HG03558 (cell line): Measurements from ENCODE around the gene ARPP21.

ENCODE experiments used
- ATAC-seq: cut with Tn5 transposase; IDR thresholded peaks from one replicate; pipeline ENCODE4 v1.9.1; 2021; ENCODE audit warnings: moderate number of reproducible peaks; ENCODE audit not compliant: unreplicated experiment; ENCODE audit errors: extremely low read depth

Gene ARPP21

GRCh38 chr3:35640190-35641165 lies 1.2 kb downstream of the ARPP21 start:
- ATAC-seq, result no peak

- no peak for ATAC-seq
Observed at GRCh38 chr3:35641331-35641730, 2.0 kb downstream of the ARPP21 start.

- no peak for ATAC-seq
Observed at GRCh38 chr3:35641920-35642527, 2.7 kb downstream of the ARPP21 start.

- no peak for ATAC-seq
Observed at GRCh38 chr3:35643495-35643894, 4.2 kb downstream of the ARPP21 start.

GRCh38 chr3:35644451-35644850 lies 5.1 kb downstream of the ARPP21 start:
- no peak for ATAC-seq

- no peak for ATAC-seq
Observed at GRCh38 chr3:35645189-35645588, 5.9 kb downstream of the ARPP21 start.

GRCh38 chr3:35646081-35646480 lies 6.8 kb downstream of the ARPP21 start:
- ATAC-seq, result no peak

- ATAC-seq, result no peak
Observed at GRCh38 chr3:35647461-35647860, 8.1 kb downstream of the ARPP21 start.

GRCh38 chr3:35648347-35648746 lies 9.0 kb downstream of the ARPP21 start:
- ATAC-seq, result no peak

- no peak for ATAC-seq
Observed at GRCh38 chr3:35649405-35649804, 10.1 kb downstream of the ARPP21 start.

- no peak for ATAC-seq
Observed at GRCh38 chr3:35651426-35651825, 12.1 kb downstream of the ARPP21 start.

- ATAC-seq, result no peak
Observed at GRCh38 chr3:35651851-35652250, 12.5 kb downstream of the ARPP21 start.

- ATAC-seq, result no peak
Observed at GRCh38 chr3:35653347-35653746, 14.0 kb downstream of the ARPP21 start.

- ATAC-seq, result no peak
Observed at GRCh38 chr3:35654476-35654875, 15.2 kb downstream of the ARPP21 start.

GRCh38 chr3:35658686-35659085 lies 19.4 kb downstream of the ARPP21 start:
- ATAC-seq, result no peak

GRCh38 chr3:35659768-35660167 lies 20.4 kb downstream of the ARPP21 start:
- ATAC-seq, result no peak

- ATAC-seq, result no peak
Observed at GRCh38 chr3:35663471-35663870, 24.1 kb downstream of the ARPP21 start.

- ATAC-seq, result peak; percentile 68
Observed at GRCh38 chr3:35664460-35664919, 25.2 kb downstream of the ARPP21 start.

- ATAC-seq, result no peak
Observed at GRCh38 chr3:35665390-35666055, 26.2 kb downstream of the ARPP21 start.

GRCh38 chr3:35666888-35667287 lies 27.6 kb downstream of the ARPP21 start:
- ATAC-seq, result no peak

- ATAC-seq, result no peak
Observed at GRCh38 chr3:35670408-35670965, 31.2 kb downstream of the ARPP21 start.
